GM18517 (cell line): ENCODE results near the gene ARPC2.
"Not testable (repeated sequence)": the region's sequence is repeated elsewhere in the genome, so short reads cannot be mapped to it uniquely, and the experiment has no call there.

Experiments used
- ATAC-seq: cut with Tn5 transposase; IDR thresholded peaks from one replicate; pipeline ENCODE4 v1.9.1; 2021; ENCODE audit warnings: mild to moderate bottlenecking, moderate library complexity; ENCODE audit not compliant: unreplicated experiment

The ARPC2 gene

GRCh38 chr2:218216674-218217359 lies at the start of gene ARPC2:
ARPC2 (plus strand) TSS chr2:218217189; CDS start chr2:218217471, 282 bp downstream.
- peak; percentile 66 for ATAC-seq

GRCh38 chr2:218168016-218168415 lies 49.0 kb upstream of the ARPC2 start:
- no peak for ATAC-seq

DNA sequence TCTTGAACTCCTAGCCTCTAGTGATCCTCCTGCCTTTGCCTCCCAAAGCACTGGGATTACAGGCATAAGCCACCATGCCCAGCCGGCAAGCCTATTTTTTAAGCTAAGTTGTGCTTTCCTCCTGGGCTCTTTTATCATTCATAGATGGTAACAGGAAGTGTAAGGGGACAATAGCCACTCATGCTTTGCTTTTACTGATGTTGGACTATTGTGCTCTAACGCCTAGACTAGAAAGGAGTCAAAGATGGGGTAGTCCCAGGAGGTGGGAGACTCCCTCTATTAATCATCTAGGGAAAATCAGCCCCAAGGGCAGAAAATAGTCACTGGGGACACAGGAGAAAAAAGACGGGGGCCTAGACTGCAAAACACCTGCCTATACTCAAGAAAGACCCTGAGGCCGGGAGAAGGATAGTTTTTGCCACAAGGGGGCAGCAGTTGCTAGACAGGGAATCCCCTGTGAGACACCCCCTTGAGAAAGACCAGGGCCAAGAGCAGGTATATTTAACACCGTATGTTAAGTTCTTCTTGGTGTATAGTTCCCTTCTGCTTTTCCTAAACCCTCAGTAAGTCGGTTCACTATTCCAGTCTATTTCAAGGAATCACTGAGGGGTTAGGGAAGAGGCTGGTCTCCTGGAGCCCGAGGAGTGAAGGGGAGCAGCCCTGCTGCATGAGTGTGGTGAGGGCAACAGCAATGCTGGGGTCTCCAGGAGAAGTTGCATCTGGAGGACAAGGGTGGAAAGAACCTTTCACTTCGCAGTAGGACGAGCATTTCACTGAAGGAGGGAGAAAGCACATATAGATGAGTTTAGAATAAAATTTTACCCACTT lies 48.1 kb upstream of the ARPC2 start:
- no peak for ATAC-seq

GRCh38 chr2:218169757-218170546 lies 47.0 kb upstream of the ARPC2 start:
- ATAC-seq, result no peak

DNA sequence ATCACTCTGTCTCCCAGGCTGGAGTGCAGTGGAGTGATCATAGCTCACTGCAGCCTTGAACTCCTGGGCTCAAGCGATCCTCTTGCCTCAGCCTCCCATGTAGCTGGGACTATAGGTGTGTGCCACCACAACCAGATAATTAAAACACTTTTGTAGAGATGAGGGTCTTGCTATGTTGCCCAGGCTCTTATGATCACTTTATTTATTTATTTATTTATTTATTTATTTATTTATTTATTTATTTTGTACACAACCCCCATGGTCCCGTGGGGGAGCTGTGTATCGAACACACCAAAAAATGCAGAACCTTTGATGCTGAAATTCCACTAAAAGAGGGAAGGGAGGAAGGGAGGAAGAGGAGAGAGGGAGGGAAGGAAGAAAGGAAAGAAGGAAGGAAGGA lies 45.2 kb upstream of the ARPC2 start:
- not testable (repeated sequence) for ATAC-seq

GRCh38 chr2:218172845-218173244 lies 44.1 kb upstream of the ARPC2 start:
- ATAC-seq, result no peak

DNA sequence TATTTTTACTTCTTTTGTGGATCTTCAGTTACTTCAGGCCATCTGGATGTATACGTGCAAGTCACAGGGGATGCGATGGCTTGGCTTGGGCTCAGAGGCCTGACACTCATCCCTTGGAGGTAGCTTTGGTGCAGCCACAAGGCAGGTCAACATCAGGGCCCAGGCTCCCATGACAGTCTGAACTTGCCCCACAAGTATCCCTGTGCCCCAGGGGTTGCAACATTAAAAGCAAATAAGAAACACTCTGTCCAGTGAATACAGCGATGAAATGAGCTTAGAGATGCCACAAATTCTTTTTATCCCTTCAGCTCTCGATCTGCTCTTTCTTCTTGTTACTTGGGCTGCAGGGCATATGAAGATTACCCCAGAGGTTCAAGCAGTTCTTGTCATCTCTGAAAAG lies 37.2 kb upstream of the ARPC2 start:
- no peak for ATAC-seq

GRCh38 chr2:218180467-218181114 lies 36.4 kb upstream of the ARPC2 start:
- no peak for ATAC-seq

DNA sequence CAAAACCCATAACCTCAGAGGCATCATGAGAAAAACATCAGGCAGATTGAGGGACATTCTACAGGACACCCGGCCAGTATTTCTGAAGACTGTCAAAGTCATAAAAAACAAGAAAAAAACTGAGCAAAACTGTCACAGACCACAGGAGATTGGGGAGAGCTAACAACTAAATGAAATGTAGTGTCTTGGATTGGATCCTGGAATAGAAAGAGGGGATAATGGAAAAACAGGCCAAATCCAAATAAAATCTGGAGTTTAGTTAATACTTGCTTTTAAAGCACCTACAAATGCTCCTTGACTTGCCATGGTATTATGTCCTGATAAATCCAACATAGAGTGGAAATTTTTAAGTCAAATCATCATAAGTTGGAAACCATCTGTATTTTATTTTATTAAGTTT lies 32.7 kb upstream of the ARPC2 start:
- no peak for ATAC-seq

- ATAC-seq, result no peak
Measured at GRCh38 chr2:218186355-218186766, 30.6 kb upstream of the ARPC2 start.

DNA sequence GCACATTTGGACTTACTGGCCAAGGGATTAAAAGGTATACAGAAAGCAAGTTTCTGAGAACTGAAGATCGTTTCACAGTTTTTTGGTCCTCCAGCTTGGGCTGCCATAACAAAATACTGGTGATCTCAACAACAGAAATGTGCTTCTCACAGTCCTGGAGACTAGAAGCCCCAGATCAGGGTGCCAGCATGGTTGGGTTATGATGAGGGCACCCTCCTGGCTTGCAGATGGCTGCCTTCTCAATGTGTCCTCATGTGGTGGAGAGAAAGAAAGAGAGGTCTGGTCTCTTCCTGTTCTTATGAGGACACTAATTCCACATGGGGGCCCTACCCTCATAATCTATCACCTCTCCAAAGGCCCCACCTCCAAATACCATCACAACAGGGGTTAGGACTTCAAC lies 30.1 kb upstream of the ARPC2 start:
- ATAC-seq, result no peak

GRCh38 chr2:218187296-218188015 lies 29.5 kb upstream of the ARPC2 start:
- ATAC-seq, result no peak

DNA sequence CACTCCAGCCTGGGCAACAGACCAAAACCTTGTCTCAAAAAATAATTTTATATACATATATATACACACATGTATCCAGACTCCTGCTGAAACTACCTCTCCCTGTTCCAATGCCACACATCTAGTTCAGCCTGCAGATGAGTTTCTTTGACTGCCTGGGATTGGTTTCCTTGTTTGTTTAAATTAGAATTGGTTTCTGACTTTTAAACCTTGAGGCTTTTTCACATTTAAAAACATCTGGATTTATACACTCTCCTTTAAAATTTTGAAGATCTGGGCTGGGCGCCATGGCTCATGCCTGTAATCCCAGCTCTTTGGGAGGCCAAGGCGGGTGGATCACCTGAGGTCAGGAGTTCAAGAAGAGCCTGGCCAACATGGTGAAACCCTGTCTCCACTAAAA lies 28.5 kb upstream of the ARPC2 start:
- no peak for ATAC-seq

DNA sequence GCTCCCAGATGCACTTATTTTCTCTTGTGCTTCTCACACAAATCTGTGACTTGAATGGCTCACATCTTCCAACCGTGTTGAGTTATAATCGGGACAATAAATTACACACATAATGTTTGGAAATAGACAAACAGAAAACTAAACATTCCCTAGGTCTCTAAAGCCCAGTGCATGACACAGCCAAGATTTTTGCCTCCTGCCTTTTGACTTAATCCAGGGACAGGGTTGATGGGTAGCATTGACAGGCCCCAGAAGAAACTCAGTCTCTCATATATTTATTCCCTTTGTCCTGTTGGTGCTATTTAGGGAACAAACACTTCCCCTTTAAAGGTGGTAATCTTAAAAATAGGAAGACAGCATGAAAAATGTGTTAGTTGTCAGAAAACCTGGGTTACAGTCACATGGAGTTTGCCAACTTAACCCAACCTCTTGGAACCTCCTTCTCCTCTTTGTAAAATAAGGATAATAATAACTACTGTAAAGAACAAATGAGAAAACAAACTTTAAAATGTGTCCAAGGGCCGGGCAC lies 24.0 kb upstream of the ARPC2 start:
- no peak for ATAC-seq

DNA sequence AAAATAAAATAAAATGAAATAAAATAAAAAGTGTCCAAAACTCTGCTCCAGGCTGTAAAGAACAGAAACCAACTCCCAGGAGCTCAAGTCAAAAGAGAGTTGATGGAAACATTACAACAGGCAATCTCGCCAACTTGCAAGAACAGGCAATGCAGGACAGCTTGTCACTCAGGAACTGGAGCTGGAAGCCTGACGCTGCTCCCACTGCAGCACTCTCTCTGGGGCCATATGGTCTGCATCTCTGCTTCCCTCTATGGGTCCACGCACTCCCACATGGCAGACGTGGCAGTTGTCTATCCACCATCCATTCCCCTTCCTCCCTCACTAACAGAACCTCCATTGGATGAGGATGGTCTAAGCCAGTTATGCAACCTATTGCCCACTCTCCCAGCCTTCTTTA lies 23.3 kb upstream of the ARPC2 start:
- no peak for ATAC-seq

DNA sequence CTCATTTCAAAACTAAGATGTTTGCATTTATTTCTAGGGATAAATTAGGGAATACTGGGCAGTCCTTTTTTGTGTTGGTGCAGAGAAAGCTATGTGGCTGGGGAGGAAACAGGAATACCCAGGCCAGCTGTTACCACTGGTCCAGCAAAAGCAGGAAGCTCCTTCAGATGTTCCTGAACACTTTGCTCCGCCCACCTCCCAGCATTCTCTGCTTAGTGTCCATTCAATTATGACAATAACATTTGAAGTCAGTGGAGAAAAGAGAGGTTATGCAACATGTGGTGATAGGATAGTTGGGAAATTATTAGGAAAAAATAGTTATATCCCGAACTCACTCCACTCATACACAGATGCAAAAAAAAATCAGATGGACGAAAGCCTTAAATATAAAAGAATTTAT lies 22.1 kb upstream of the ARPC2 start:
- no peak for ATAC-seq

DNA sequence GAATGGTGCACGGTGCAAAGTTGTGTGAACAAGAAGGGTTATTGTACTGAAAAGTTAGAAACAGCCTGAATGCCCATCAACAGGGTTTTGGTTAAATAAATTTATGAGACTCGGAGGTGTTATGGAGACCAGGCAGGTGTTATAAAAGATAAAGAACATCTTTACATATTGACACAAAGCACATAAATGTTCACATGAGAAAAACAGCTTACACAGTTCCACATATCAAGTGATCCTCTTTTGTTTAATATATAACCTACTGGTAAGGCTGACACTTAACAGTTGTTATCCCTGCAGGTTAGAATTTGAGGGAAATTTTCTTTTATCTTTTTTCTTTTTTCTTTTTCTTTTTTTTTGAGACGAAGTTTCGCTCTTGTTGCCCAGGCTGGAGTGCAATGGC lies 20.0 kb upstream of the ARPC2 start:
- ATAC-seq, result no peak

DNA sequence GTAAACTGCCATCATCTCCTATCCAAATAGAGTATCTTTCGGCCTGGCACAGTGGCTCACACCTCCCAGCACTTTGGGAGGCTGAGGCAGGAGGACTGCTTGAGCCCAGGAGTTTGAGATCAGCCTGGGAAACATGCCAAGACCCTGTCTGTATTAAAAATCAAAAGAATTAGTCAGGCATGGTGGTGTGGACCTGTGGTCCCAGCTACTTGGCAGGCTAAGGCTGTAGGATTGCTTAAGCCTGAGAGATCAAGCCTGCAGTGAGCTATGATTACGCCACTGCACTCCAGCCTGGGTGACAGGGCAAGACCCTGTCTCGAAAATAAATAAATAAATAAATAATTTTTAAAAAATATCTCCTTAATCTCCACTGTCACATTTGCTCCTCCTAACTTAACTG lies 14.7 kb upstream of the ARPC2 start:
- ATAC-seq, result no peak

DNA sequence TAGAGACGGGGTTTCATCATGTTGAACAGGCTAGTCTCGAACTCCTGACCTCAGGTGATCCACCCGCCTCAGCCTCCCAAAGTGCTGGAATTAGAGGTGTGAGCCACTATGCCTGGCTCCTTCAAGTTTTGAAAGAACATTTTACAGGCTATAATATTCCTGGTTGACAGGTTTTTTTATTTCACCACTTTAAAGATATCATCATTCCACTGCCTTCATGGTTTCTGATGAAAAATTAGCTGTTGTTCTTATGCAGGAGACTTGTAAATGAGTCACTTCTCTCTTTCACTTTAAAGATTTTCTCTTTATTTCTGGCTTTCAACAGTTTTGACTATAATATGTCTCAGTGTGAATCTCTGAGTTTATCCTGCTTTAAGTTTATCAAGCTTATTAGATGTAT lies 7.9 kb upstream of the ARPC2 start:
- no peak for ATAC-seq

DNA sequence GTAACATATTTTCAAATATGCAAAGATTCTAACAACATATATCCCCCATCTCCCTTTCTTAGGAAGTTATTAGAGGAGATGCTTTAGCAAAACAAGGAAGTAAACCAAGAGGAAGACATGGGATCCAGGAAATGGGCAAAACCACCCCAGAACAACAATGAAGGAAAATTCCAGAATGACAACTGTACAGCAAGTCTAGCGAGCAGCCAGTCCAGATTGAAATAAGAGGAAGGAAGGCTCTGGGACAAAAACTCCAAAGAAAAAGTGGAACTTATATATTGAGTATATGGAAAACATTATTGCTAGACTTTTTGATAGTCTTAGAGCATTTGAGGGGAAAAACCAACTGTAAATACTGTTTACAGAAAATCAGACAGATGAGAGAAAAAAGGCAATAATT lies 2.9 kb upstream of the ARPC2 start:
- ATAC-seq, result no peak
